OCI-LY7 (cell line): ENCODE measurements around the gene CHGA.

Experiments used
- EZH2phosphoT487 ChIP-seq: fragments of 200-600 bp; sonication (generic); IDR thresholded peaks from 2 replicates; pipeline ENCODE4 v1.6.1; 2018; ENCODE audit warnings: low read depth, borderline replicate concordance, mild to moderate bottlenecking, mixed run types, antibody characterized with exemption, low read length, moderate library complexity, mixed read lengths
- TF ChIP-seq, protein P1 (sequence below): fragments of 200-600 bp; sonication (generic); conservative IDR thresholded peaks from 2 replicates; pipeline ENCODE4 v1.5.1; 2014; ENCODE audit warnings: mild to moderate bottlenecking, antibody characterized with exemption, low read length, moderate library complexity, mixed read lengths

DNA sequence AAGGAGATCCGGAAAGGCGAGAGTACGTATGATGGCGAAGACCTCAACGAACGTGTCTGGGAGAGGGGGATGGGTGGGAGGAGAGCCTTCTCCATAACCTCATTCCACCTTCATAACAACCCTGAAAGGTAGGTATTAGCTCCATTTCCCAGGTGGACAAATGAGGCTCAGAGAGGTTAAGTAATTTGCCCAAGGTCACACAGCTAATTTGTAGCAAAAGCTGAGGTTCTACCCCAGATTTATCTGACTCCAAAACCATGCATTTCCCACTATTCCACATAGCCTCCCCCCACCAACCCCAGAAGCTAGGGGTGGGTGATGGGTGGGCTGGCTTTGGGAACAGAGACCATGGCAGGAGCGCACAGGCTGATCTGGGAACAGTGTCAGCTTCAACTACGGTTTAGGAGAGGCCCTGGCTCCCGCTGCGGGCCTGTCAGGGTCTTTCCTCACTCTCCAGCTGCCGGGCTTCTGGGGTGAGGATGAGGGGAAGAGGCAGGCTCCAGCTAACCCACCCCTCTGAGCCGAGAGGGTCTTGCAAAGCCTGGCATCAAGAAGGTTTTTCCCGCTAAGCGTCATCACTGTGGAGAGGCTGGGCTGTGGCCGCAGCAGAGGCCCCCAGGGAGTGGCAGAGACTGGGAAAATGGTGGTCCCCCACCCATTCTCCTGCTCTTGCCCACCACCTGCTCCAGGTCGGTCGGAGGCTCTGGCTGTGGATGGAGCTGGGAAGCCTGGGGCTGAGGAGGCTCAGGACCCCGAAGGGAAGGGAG lies 8.9 kb downstream of the CHGA start:
- TF ChIP-seq, protein P1, sequence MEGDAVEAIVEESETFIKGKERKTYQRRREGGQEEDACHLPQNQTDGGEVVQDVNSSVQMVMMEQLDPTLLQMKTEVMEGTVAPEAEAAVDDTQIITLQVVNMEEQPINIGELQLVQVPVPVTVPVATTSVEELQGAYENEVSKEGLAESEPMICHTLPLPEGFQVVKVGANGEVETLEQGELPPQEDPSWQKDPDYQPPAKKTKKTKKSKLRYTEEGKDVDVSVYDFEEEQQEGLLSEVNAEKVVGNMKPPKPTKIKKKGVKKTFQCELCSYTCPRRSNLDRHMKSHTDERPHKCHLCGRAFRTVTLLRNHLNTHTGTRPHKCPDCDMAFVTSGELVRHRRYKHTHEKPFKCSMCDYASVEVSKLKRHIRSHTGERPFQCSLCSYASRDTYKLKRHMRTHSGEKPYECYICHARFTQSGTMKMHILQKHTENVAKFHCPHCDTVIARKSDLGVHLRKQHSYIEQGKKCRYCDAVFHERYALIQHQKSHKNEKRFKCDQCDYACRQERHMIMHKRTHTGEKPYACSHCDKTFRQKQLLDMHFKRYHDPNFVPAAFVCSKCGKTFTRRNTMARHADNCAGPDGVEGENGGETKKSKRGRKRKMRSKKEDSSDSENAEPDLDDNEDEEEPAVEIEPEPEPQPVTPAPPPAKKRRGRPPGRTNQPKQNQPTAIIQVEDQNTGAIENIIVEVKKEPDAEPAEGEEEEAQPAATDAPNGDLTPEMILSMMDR: no peak
- TF ChIP-seq EZH2phosphoT487: no peak
